A673 (cell line): Measurements from ENCODE around the gene DDAH1. TPM values are rescaled to one million over a fixed set of nuclear protein-coding genes. Genes with fewer than 3 reads are reported as not detected.

Experiments
- BruUV-seq: library from RNA; stranded (reverse); fragments of 400-500 nt; replicated peaks from 2 replicates; lab custom pipeline; 2021; lab: Mats Ljungman, UMichigan
- CTCF ChIA-PET: fragments of 300-600 bp; sonication (Branson Sonifier 250); formaldehyde crosslinking; loops from one replicate; lab custom pipeline; 2022; ENCODE audit warnings: antibody characterized with exemption; lab: Charles Lee
- POLR2A ChIA-PET: fragments of 300-600 bp; sonication (Branson Sonifier 250); formaldehyde crosslinking; loops from one replicate; lab custom pipeline; 2022; ENCODE audit warnings: antibody characterized with exemption; ENCODE audit not compliant: low non-redundant PET; lab: Charles Lee
- DNase-seq: peaks from one replicate; pipeline ENCODE4 v3.0.0-alpha.2; 2015; ENCODE audit warnings: low spot score
- H3K27ac ChIP-seq: fragments of 200-600 bp; sonication (generic); 2 replicates; pipeline ENCODE4 v1.5.1; 2016; ENCODE audit warnings: mixed run types, low read depth, mild to moderate bottlenecking, mixed read lengths, antibody characterized with exemption, low read length; ENCODE audit not compliant: poor library complexity, severe bottlenecking
- H3K27me3 ChIP-seq: fragments of 200-600 bp; sonication (generic); replicated peaks from 2 replicates; pipeline ENCODE4 v1.6.1; 2017; ENCODE audit warnings: mixed run types, low read depth, mild to moderate bottlenecking, mixed read lengths, antibody characterized with exemption, low read length; ENCODE audit not compliant: insufficient read depth, poor library complexity
- H3K36me3 ChIP-seq: fragments of 200-600 bp; sonication (generic); 2 replicates; pipeline ENCODE4 v1.6.1; 2016; ENCODE audit warnings: mixed run types, mild to moderate bottlenecking, mixed read lengths, antibody characterized with exemption, low read length; ENCODE audit not compliant: insufficient read depth, poor library complexity, severe bottlenecking
- H3K4me1 ChIP-seq: fragments of 200-600 bp; sonication (generic); 2 replicates; pipeline ENCODE4 v1.6.1; 2017; ENCODE audit warnings: mixed run types, mild to moderate bottlenecking, mixed read lengths, antibody characterized with exemption, low read length; ENCODE audit not compliant: insufficient read depth, poor library complexity, severe bottlenecking
- H3K4me3 ChIP-seq: fragments of 200-600 bp; sonication (generic); 2 replicates; pipeline ENCODE4 v1.5.1; 2016; ENCODE audit warnings: low read depth, mixed run types, mild to moderate bottlenecking, mixed read lengths, low read length; ENCODE audit not compliant: poor library complexity, severe bottlenecking
- H3K9me3 ChIP-seq: fragments of 200-600 bp; sonication (generic); 2 replicates; pipeline ENCODE4 v1.6.1; 2016; ENCODE audit warnings: mixed run types, low read depth, mild to moderate bottlenecking, mixed read lengths, antibody characterized with exemption, low read length; ENCODE audit not compliant: poor library complexity, severe bottlenecking
- CTCF ChIP-seq: fragments of 300-800, 200-600 bp; sonication (generic); conservative IDR thresholded peaks from 2 replicates; pipeline ENCODE4 v1.5.1; 2017; ENCODE audit warnings: low read depth, mild to moderate bottlenecking, antibody characterized with exemption, low read length, moderate library complexity, mixed read lengths
- EZH2 ChIP-seq: fragments of 200-600 bp; sonication (generic); IDR thresholded peaks from 2 replicates; pipeline ENCODE4 v1.6.1; 2017; ENCODE audit warnings: borderline replicate concordance, low read depth, mild to moderate bottlenecking, mixed read lengths, antibody characterized with exemption, low read length; ENCODE audit not compliant: poor library complexity, severe bottlenecking
- intact Hi-C: fragments of 100-400 bp; cut with micrococcal nuclease; formaldehyde crosslinking; loops from one replicate; pipeline ENCODE4 v1.10.0; 2022; ENCODE audit not compliant: unreplicated experiment
- total RNA-seq: library from RNA; stranded (reverse); gene quantifications from 2 replicates; pipeline ENCODE4 v1.2.3, GENCODE V29; 2021

DDAH1 gene
- total RNA-seq, 1 experiment from 2014 or later: 32.5 TPM

DNA sequence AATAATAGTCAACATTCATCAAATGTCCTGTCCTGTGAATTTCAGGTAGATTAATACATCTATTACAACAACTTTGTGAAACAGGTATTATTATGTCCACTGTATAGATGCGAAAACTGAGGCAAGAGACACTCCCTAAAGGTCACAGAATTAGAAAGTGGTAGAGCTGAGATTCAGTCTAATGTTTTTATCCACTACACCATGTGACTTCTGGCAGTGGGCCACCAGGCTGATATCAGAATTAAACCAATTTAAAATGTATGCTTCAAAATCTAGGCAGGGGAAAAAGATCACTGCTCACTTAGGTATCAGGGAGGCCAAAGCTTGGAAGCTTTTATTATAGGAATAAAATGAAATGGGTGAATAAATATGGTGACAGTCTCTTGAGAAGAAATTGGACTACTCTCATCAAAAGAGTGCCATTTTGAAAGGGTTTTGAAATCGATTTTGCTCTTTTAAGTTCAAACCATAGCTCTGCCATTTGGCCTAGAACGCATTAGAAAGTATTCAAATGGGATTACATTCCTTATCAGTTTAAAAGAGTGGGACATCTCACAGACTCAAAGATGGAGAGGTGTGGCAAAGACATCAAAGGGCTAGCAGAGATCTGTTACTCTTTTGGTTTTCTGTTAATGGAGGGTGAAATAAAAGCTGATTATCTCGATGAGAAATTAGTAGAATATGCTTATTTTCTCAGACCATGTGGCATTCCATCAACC, 1.9 kb downstream of the DDAH1 start:
- Histone ChIP-seq H3K27ac (no peak overlapping the region), H3K27me3 (no peaks in the 10 kb centered on the region), H3K9me3 (no peaks in the 10 kb centered on the region), H3K36me3 (no peaks in the 10 kb centered on the region), H3K4me3 (peak overlapping the region; percentile 87), H3K4me1 (peaks cover 6% of the 10 kb centered on the region)
- no peak for TF ChIP-seq EZH2
- no peak for TF ChIP-seq CTCF
- BruUV-seq: no TSS peak
- ChIA-PET POLR2A (interaction anchor here (0.6 kb wide), 1 partner anchor 118 kb away, joined by 3 read pairs; the partner anchor contains the start of gene CCN1), CTCF (interaction anchor here (0.6 to 1.6 kb wide), 2 partner anchors 49 to 155 kb away, joined by 4 to 5 read pairs; no protein-coding TSS in a partner anchor)
- intact Hi-C loops: no loop called here
- no peak for DNase-seq

GRCh38 chr1:85461216-85461918, 3.6 kb downstream of the DDAH1 start:
- Histone ChIP-seq H3K4me1 (peaks cover 6% of the 10 kb centered on the region), H3K27me3 (no peaks in the 10 kb centered on the region), H3K27ac (no peak overlapping the region), H3K36me3 (no peaks in the 10 kb centered on the region), H3K4me3 (no peak overlapping the region), H3K9me3 (no peaks in the 10 kb centered on the region)
- intact Hi-C loops: no loop called here
- TF ChIP-seq CTCF (no peak), EZH2 (no peak)
- BruUV-seq: no TSS peak
- ChIA-PET POLR2A (no interaction called here), CTCF (no interaction called here)
- no peak for DNase-seq

DNA sequence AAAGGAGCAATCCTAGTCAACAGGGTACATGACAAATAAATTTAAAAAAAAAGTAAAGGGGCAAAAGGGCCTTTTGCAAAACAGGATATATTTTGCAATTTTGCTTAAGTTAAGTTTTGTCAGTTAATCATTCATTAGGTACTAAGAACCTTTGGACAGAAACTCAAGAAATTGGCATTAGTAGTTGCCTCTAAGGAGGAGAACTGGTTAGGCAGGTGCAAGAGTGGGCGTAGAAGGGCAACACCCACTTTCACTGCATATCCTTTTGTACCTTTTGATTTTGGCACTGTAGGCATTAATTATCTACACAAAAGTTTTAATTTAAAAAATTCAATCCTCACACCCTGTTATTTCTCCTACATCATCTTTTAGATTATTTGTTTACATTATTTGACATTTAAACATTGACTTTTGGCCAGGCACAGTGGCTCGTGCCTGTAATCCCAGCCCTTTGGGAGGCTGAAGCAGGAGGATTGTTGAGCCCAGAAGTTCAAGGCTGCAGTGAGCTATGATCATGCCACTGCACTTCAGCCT, 4.3 kb downstream of the DDAH1 start:
- intact Hi-C loops: no loop called here
- Histone ChIP-seq H3K9me3 (no peaks in the 10 kb centered on the region), H3K36me3 (no peaks in the 10 kb centered on the region), H3K27me3 (no peaks in the 10 kb centered on the region), H3K4me1 (peaks cover 6% of the 10 kb centered on the region), H3K4me3 (no peak overlapping the region), H3K27ac (no peak overlapping the region)
- POLR2A ChIA-PET: no interaction called here
- BruUV-seq: no TSS peak
- no peak for TF ChIP-seq CTCF
- no peak for TF ChIP-seq EZH2
- no peak for DNase-seq
- CTCF ChIA-PET: no interaction called here
